Activated T-cell treated with anti-CD3 and anti-CD28 coated beads, Interleukin-2, amount 50 U/mL, for 24 hours (primary cell): ENCODE results near the gene ODAD2.
"Not testable (repeated sequence)": the region's sequence is repeated elsewhere in the genome, so short reads cannot be mapped to it uniquely, and the experiment has no call there.

Source experiments
- DNase-seq: peaks from one replicate; pipeline ENCODE4 v3.0.0-alpha.2; 2020
- H3K27ac Mint-ChIP-seq: 2 replicates; pipeline ENCODE4 v1.8.0; 2020; ENCODE audit warnings: mild to moderate bottlenecking, mixed read lengths
- H3K27me3 Mint-ChIP-seq: 2 replicates; pipeline ENCODE4 v1.8.0; 2020; ENCODE audit warnings: mixed read lengths
- H3K36me3 Mint-ChIP-seq: 2 replicates; pipeline ENCODE4 v1.8.0; 2020; ENCODE audit warnings: low read depth, mixed read lengths
- H3K4me1 Mint-ChIP-seq: 2 replicates; pipeline ENCODE4 v1.8.0; 2020; ENCODE audit warnings: low read depth, mixed read lengths
- H3K4me3 Mint-ChIP-seq: 2 replicates; pipeline ENCODE4 v1.8.0; 2020; ENCODE audit warnings: mild to moderate bottlenecking, moderate library complexity, mixed read lengths
- H3K9me3 Mint-ChIP-seq: 2 replicates; pipeline ENCODE4 v1.8.0; 2020; ENCODE audit warnings: mixed read lengths

Gene ODAD2

GRCh38 chr10:27912231-27912630, 86.6 kb downstream of the ODAD2 start:
- Mint-ChIP-seq H3K36me3 (no peaks in the 10 kb centered on the region), H3K9me3 (peaks cover 2% of the 10 kb centered on the region), H3K4me3 (no peak overlapping the region), H3K4me1 (no peaks in the 10 kb centered on the region), H3K27me3 (peaks cover 7% of the 10 kb centered on the region), H3K27ac (no peak overlapping the region)
- DNase-seq, result no peak

GRCh38 chr10:27911539-27911938, 87.3 kb downstream of the ODAD2 start:
- Mint-ChIP-seq H3K4me1 (no peaks in the 10 kb centered on the region), H3K36me3 (no peaks in the 10 kb centered on the region), H3K4me3 (no peak overlapping the region), H3K27me3 (peaks cover 7% of the 10 kb centered on the region), H3K9me3 (peaks cover 2% of the 10 kb centered on the region), H3K27ac (no peak overlapping the region)
- DNase-seq, result no peak

GRCh38 chr10:27911011-27911410, 87.9 kb downstream of the ODAD2 start:
- DNase-seq, result no peak
- Mint-ChIP-seq H3K36me3 (no peaks in the 10 kb centered on the region), H3K9me3 (peaks cover 2% of the 10 kb centered on the region), H3K4me3 (no peak overlapping the region), H3K4me1 (no peaks in the 10 kb centered on the region), H3K27me3 (peaks cover 7% of the 10 kb centered on the region), H3K27ac (no peak overlapping the region)

- DNase-seq, result no peak
- Mint-ChIP-seq H3K27ac (no peak overlapping the region), H3K27me3 (peaks cover 4% of the 10 kb centered on the region), H3K36me3 (no peaks in the 10 kb centered on the region), H3K4me3 (no peak overlapping the region), H3K9me3 (peaks cover 4% of the 10 kb centered on the region), H3K4me1 (no peaks in the 10 kb centered on the region)
These were observed 90.6 kb downstream of the ODAD2 start for GRCh38 chr10:27908231-27908630.

- H3K9me3 Mint-ChIP-seq, result peaks cover 25% of the 10 kb centered on the region
- H3K27me3 Mint-ChIP-seq, H3K36me3 Mint-ChIP-seq, DNase-seq, H3K4me3 Mint-ChIP-seq: not testable (repeated sequence)
- peaks cover 16% of the 10 kb centered on the region for H3K4me1 Mint-ChIP-seq
- H3K27ac Mint-ChIP-seq, result peak overlapping the region; percentile 42
These were observed 99.4 kb downstream of the ODAD2 start for GRCh38 chr10:27899485-27899884.

GRCh38 chr10:27899058-27899457, 99.8 kb downstream of the ODAD2 start:
- H3K4me1 Mint-ChIP-seq, result peaks cover 16% of the 10 kb centered on the region
- H3K27me3 Mint-ChIP-seq, result no peaks in the 10 kb centered on the region
- H3K36me3 Mint-ChIP-seq, result peaks cover 2% of the 10 kb centered on the region
- H3K27ac Mint-ChIP-seq, result no peak overlapping the region
- no peak overlapping the region for H3K4me3 Mint-ChIP-seq
- peaks cover 24% of the 10 kb centered on the region for H3K9me3 Mint-ChIP-seq
- DNase-seq, result no peak

- Mint-ChIP-seq H3K27me3 (no peaks in the 10 kb centered on the region), H3K4me3 (no peak overlapping the region), H3K27ac (no peak overlapping the region), H3K4me1 (no peaks in the 10 kb centered on the region), H3K9me3 (peaks cover 6% of the 10 kb centered on the region), H3K36me3 (no peaks in the 10 kb centered on the region)
- no peak for DNase-seq
These were observed 105.4 kb downstream of the ODAD2 start for GRCh38 chr10:27893358-27893954.

GRCh38 chr10:27890971-27891370, 107.9 kb downstream of the ODAD2 start:
- H3K9me3 Mint-ChIP-seq, result peaks cover 4% of the 10 kb centered on the region
- H3K4me1 Mint-ChIP-seq, result no peaks in the 10 kb centered on the region
- DNase-seq, result no peak
- no peak overlapping the region for H3K27ac Mint-ChIP-seq
- no peaks in the 10 kb centered on the region for H3K36me3 Mint-ChIP-seq
- no peak overlapping the region for H3K4me3 Mint-ChIP-seq
- H3K27me3 Mint-ChIP-seq, result no peaks in the 10 kb centered on the region

- peaks cover 6% of the 10 kb centered on the region for H3K9me3 Mint-ChIP-seq
- H3K27ac Mint-ChIP-seq, result no peak overlapping the region
- H3K4me3 Mint-ChIP-seq, result no peak overlapping the region
- no peak for DNase-seq
- H3K27me3 Mint-ChIP-seq, result no peaks in the 10 kb centered on the region
- H3K36me3 Mint-ChIP-seq, result no peaks in the 10 kb centered on the region
- H3K4me1 Mint-ChIP-seq, result peaks cover 1% of the 10 kb centered on the region
These were observed 109.4 kb downstream of the ODAD2 start for GRCh38 chr10:27889518-27889917.

- Mint-ChIP-seq H3K4me3 (no peak overlapping the region), H3K4me1 (peaks cover 9% of the 10 kb centered on the region), H3K36me3 (no peaks in the 10 kb centered on the region), H3K9me3 (peaks cover 15% of the 10 kb centered on the region), H3K27me3 (peaks cover 3% of the 10 kb centered on the region), H3K27ac (no peak overlapping the region)
- no peak for DNase-seq
These were observed 114.7 kb downstream of the ODAD2 start for GRCh38 chr10:27884185-27884641.

- Mint-ChIP-seq H3K27ac (no peak overlapping the region), H3K9me3 (peaks cover 3% of the 10 kb centered on the region), H3K36me3 (no peaks in the 10 kb centered on the region), H3K4me3 (no peak overlapping the region), H3K27me3 (peaks cover 21% of the 10 kb centered on the region), H3K4me1 (no peaks in the 10 kb centered on the region)
- DNase-seq, result no peak
These were observed 120.6 kb downstream of the ODAD2 start for GRCh38 chr10:27878281-27878680.

- no peak for DNase-seq
- H3K4me3 Mint-ChIP-seq, result no peak overlapping the region
- no peak overlapping the region for H3K27ac Mint-ChIP-seq
- H3K36me3 Mint-ChIP-seq, result no peaks in the 10 kb centered on the region
- peaks cover 9% of the 10 kb centered on the region for H3K27me3 Mint-ChIP-seq
- H3K9me3 Mint-ChIP-seq, result peaks cover 2% of the 10 kb centered on the region
- peaks cover 3% of the 10 kb centered on the region for H3K4me1 Mint-ChIP-seq
These were observed 133.7 kb downstream of the ODAD2 start for GRCh38 chr10:27865221-27865635.

- DNase-seq, result no peak
- H3K4me1 Mint-ChIP-seq, result peaks cover 3% of the 10 kb centered on the region
- no peak overlapping the region for H3K4me3 Mint-ChIP-seq
- H3K27me3 Mint-ChIP-seq, result peaks cover 9% of the 10 kb centered on the region
- H3K9me3 Mint-ChIP-seq, result no peaks in the 10 kb centered on the region
- no peaks in the 10 kb centered on the region for H3K36me3 Mint-ChIP-seq
- no peak overlapping the region for H3K27ac Mint-ChIP-seq
These were observed 137.1 kb downstream of the ODAD2 start for GRCh38 chr10:27861781-27862180.

GRCh38 chr10:27857616-27858015, 141.3 kb downstream of the ODAD2 start:
- Mint-ChIP-seq H3K36me3 (no peaks in the 10 kb centered on the region), H3K4me3 (no peak overlapping the region), H3K27ac (no peak overlapping the region), H3K4me1 (no peaks in the 10 kb centered on the region), H3K9me3 (no peaks in the 10 kb centered on the region), H3K27me3 (no peaks in the 10 kb centered on the region)
- no peak for DNase-seq

- H3K9me3 Mint-ChIP-seq, result no peaks in the 10 kb centered on the region
- peaks cover 32% of the 10 kb centered on the region for H3K27me3 Mint-ChIP-seq
- H3K36me3 Mint-ChIP-seq, result no peaks in the 10 kb centered on the region
- no peak overlapping the region for H3K27ac Mint-ChIP-seq
- no peak for DNase-seq
- H3K4me1 Mint-ChIP-seq, result no peaks in the 10 kb centered on the region
- H3K4me3 Mint-ChIP-seq, result no peak overlapping the region
These were observed 154.7 kb downstream of the ODAD2 start for GRCh38 chr10:27844223-27844622.

- Mint-ChIP-seq H3K4me1 (no peaks in the 10 kb centered on the region), H3K36me3 (no peaks in the 10 kb centered on the region), H3K4me3 (no peak overlapping the region), H3K27me3 (peaks cover 10% of the 10 kb centered on the region), H3K9me3 (no peaks in the 10 kb centered on the region), H3K27ac (no peak overlapping the region)
- DNase-seq, result no peak
These were observed 160.0 kb downstream of the ODAD2 start for GRCh38 chr10:27838901-27839300.
